ENCODE data around the gene KCNJ4.

The KCNJ4 gene

GRCh38 chr22:38446018-38446601 lies 8.9 kb downstream of the KCNJ4 start:
- no peak overlapping the region for H3K9ac ChIP-seq (ENCODE audit: low read length)
- H3K79me2 ChIP-seq (ENCODE audit: low read length): no peaks in the 10 kb centered on the region
- H3K27me3 ChIP-seq (replicated peaks; ENCODE audit: insufficient read depth, low read length): peaks cover 70% of the 10 kb centered on the region
- no peak overlapping the region for H2AFZ ChIP-seq (ENCODE audit: low read length)
- no peak overlapping the region for H3K4me2 ChIP-seq (ENCODE audit: low read depth, low read length)
- H4K20me1 ChIP-seq (ENCODE audit: insufficient read depth, low read length): no peaks in the 10 kb centered on the region
- H3K36me3 ChIP-seq (replicated peaks; ENCODE audit: insufficient read depth, low read length): no peaks in the 10 kb centered on the region
- no peaks in the 10 kb centered on the region for H3K4me1 ChIP-seq (ENCODE audit: low read length)
- H3K9me3 ChIP-seq (replicated peaks; ENCODE audit: insufficient read depth, low read length): no peaks in the 10 kb centered on the region
- no peak for DNase-seq
- H3F3A ChIP-seq (ENCODE audit: insufficient read depth, low read length): no peaks in the 10 kb centered on the region
- no peak overlapping the region for H3K4me3 ChIP-seq (ENCODE audit: low read length)
- H3K9me2 ChIP-seq (replicated peaks; ENCODE audit: insufficient read depth, low read length): no peaks in the 10 kb centered on the region
- H3K27ac ChIP-seq (ENCODE audit: low read length): no peak overlapping the region
- no peak for TF ChIP-seq EZH2phosphoT487 (IDR thresholded peaks at IDR 0.05; ENCODE audit: low read length)
- TF ChIP-seq, protein P1, sequence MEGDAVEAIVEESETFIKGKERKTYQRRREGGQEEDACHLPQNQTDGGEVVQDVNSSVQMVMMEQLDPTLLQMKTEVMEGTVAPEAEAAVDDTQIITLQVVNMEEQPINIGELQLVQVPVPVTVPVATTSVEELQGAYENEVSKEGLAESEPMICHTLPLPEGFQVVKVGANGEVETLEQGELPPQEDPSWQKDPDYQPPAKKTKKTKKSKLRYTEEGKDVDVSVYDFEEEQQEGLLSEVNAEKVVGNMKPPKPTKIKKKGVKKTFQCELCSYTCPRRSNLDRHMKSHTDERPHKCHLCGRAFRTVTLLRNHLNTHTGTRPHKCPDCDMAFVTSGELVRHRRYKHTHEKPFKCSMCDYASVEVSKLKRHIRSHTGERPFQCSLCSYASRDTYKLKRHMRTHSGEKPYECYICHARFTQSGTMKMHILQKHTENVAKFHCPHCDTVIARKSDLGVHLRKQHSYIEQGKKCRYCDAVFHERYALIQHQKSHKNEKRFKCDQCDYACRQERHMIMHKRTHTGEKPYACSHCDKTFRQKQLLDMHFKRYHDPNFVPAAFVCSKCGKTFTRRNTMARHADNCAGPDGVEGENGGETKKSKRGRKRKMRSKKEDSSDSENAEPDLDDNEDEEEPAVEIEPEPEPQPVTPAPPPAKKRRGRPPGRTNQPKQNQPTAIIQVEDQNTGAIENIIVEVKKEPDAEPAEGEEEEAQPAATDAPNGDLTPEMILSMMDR (IDR thresholded peaks at IDR 0.05; ENCODE audit: low read length): no peak
- TF ChIP-seq EZH2 (optimal IDR thresholded peaks at IDR 0.05; ENCODE audit: low read depth, low read length): no peak

GRCh38 chr22:38444783-38445182 lies 10.2 kb downstream of the KCNJ4 start:
- H3K79me2 ChIP-seq (ENCODE audit: low read length): no peaks in the 10 kb centered on the region
- H3K27me3 ChIP-seq (replicated peaks; ENCODE audit: insufficient read depth, low read length): peaks cover 56% of the 10 kb centered on the region
- DNase-seq: no peak
- H4K20me1 ChIP-seq (ENCODE audit: insufficient read depth, low read length): no peaks in the 10 kb centered on the region
- TF ChIP-seq EZH2 (optimal IDR thresholded peaks at IDR 0.05; ENCODE audit: low read depth, low read length): no peak
- TF ChIP-seq EZH2phosphoT487 (IDR thresholded peaks at IDR 0.05; ENCODE audit: low read length): no peak
- TF ChIP-seq, protein P1 (IDR thresholded peaks at IDR 0.05; ENCODE audit: low read length): no peak
- H3K4me3 ChIP-seq (ENCODE audit: low read length): no peak overlapping the region
- no peak overlapping the region for H3K27ac ChIP-seq (ENCODE audit: low read length)
- no peaks in the 10 kb centered on the region for H3K36me3 ChIP-seq (replicated peaks; ENCODE audit: insufficient read depth, low read length)
- no peak overlapping the region for H2AFZ ChIP-seq (ENCODE audit: low read length)
- H3K9ac ChIP-seq (ENCODE audit: low read length): no peak overlapping the region
- no peaks in the 10 kb centered on the region for H3K4me1 ChIP-seq (ENCODE audit: low read length)
- no peaks in the 10 kb centered on the region for H3K9me3 ChIP-seq (replicated peaks; ENCODE audit: insufficient read depth, low read length)
- H3K9me2 ChIP-seq (replicated peaks; ENCODE audit: insufficient read depth, low read length): no peaks in the 10 kb centered on the region
- H3F3A ChIP-seq (ENCODE audit: insufficient read depth, low read length): no peaks in the 10 kb centered on the region
- no peak overlapping the region for H3K4me2 ChIP-seq (ENCODE audit: low read depth, low read length)

DNA sequence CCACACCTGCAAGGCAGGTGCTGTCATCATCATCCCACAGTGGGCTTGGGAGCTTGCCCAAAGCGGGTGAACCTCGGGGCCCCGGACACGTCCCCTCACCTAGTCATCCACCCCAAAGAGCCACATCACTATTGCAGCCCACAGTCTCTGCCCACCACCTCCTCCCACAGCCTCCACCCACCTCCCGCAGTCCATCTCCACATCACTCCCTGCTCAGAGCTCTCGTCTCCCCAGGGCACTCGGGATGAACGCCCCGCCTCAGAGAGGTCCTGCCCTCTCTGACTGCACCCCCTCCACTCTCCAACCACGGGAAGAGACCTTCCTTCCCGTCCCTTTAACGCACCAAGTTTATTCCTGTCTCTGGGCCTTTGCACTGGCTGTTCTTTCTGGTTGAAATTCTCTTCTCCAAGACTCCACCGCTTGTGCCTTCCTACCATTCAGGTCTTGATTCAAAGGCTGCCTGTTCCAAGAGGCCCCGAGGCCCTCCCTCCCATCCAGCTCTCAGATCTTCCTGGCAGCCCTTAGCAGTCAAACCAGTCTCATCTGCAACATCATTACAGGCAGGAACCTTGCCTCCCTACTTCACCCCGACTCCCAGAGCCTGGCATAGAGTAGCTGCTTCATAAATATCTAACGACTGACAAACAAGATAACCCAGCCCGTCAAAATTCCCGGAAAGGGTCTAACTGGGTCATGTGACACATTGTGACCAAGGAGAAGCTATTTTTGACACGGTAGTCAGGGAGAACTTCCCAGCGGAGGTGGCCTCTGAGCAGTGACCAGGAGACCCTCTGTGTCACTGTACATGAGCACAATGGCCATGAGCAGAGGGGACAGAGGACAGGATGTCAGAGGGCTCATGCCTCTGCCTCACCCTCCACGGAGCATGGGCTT lies 11.1 kb downstream of the KCNJ4 start:
- H3K79me2 ChIP-seq (ENCODE audit: low read length): no peaks in the 10 kb centered on the region
- H2AFZ ChIP-seq (ENCODE audit: low read length): no peak overlapping the region
- H3F3A ChIP-seq (ENCODE audit: insufficient read depth, low read length): no peaks in the 10 kb centered on the region
- peaks cover 48% of the 10 kb centered on the region for H3K27me3 ChIP-seq (replicated peaks; ENCODE audit: insufficient read depth, low read length)
- H3K4me1 ChIP-seq (ENCODE audit: low read length): no peaks in the 10 kb centered on the region
- H3K36me3 ChIP-seq (replicated peaks; ENCODE audit: insufficient read depth, low read length): no peaks in the 10 kb centered on the region
- H4K20me1 ChIP-seq (ENCODE audit: insufficient read depth, low read length): no peaks in the 10 kb centered on the region
- H3K9me2 ChIP-seq (replicated peaks; ENCODE audit: insufficient read depth, low read length): no peaks in the 10 kb centered on the region
- no peak overlapping the region for H3K27ac ChIP-seq (ENCODE audit: low read length)
- H3K4me2 ChIP-seq (ENCODE audit: low read depth, low read length): no peak overlapping the region
- H3K4me3 ChIP-seq (ENCODE audit: low read length): no peak overlapping the region
- no peak for TF ChIP-seq EZH2 (optimal IDR thresholded peaks at IDR 0.05; ENCODE audit: low read depth, low read length)
- TF ChIP-seq, protein P1 (IDR thresholded peaks at IDR 0.05; ENCODE audit: low read length): no peak
- no peak for TF ChIP-seq EZH2phosphoT487 (IDR thresholded peaks at IDR 0.05; ENCODE audit: low read length)
- H3K9me3 ChIP-seq (replicated peaks; ENCODE audit: insufficient read depth, low read length): no peaks in the 10 kb centered on the region
- no peak for DNase-seq
- no peak overlapping the region for H3K9ac ChIP-seq (ENCODE audit: low read length)

All from MM.1S (cell line).